ELR (cell line): Measurements from ENCODE around the gene EIF4H.
"Not testable (repeated sequence)": the region's sequence is repeated elsewhere in the genome, so short reads cannot be mapped to it uniquely, and the experiment has no call there.

Experiments used
- DNase-seq: peaks from one replicate; pipeline ENCODE4 v3.0.0-alpha.2; 2015; ENCODE audit warnings: low read depth

EIF4H gene

GRCh38 chr7:74224907-74225306, 50.8 kb downstream of the EIF4H start:
- DNase-seq = not testable (repeated sequence)

GRCh38 chr7:74225400-74225799, 51.2 kb downstream of the EIF4H start:
- DNase-seq = no peak

GRCh38 chr7:74226633-74227032, 52.5 kb downstream of the EIF4H start:
- DNase-seq = no peak

- no peak for DNase-seq
Measured at GRCh38 chr7:74228951-74229900, 55.1 kb downstream of the EIF4H start.

- DNase-seq = no peak
Measured at GRCh38 chr7:74230446-74231231, 56.5 kb downstream of the EIF4H start.

GRCh38 chr7:74231232-74231590, 57.1 kb downstream of the EIF4H start:
- no peak for DNase-seq

GRCh38 chr7:74233655-74234285, 59.6 kb downstream of the EIF4H start:
- peak; percentile 79 for DNase-seq

GRCh38 chr7:74235518-74236268, 61.5 kb downstream of the EIF4H start:
- DNase-seq = no peak

- DNase-seq = no peak
Measured at GRCh38 chr7:74236284-74236683, 62.1 kb downstream of the EIF4H start.

- DNase-seq = no peak
Measured at GRCh38 chr7:74240482-74240881, 66.3 kb downstream of the EIF4H start.

- no peak for DNase-seq
Measured at GRCh38 chr7:74242122-74242443, 67.9 kb downstream of the EIF4H start.

- DNase-seq = no peak
Measured at GRCh38 chr7:74246497-74246896, 72.3 kb downstream of the EIF4H start.
